Measurements from ENCODE around the gene QTRT2. TPM values are rescaled to one million over a fixed set of nuclear protein-coding genes. Genes with fewer than 3 reads are reported as not detected.

Gene QTRT2
- total RNA-seq, 1 donor = 23.7 TPM

DNA sequence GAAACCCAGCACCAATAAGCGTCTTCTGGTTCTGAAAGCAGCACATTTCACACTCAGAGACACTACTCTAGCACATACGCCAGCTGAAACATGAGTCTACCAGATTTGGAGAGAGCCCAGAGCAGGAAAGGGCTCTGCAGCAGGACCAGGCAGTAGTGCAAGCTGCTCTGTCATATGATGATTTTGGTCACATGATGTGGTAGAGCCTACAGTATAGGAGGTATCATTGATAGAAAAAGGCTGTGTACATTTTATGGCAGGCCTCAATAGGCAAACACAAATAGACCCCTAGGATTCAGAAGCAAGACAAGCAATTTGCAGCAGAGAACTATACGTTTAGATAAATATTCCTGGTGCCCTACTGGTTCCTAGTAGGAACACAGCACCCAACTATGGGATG, 58.2 kb downstream of the QTRT2 start:
- DNase-seq (ENCODE audit: low read depth) = no peak
- TF ChIP-seq CTCF (IDR thresholded peaks at IDR 0.05; ENCODE audit: insufficient read depth, low read length) = no peak
- H3K4me3 ChIP-seq (ENCODE audit: low read depth, low read length) = no peak overlapping the region

GRCh38 chr3:114115143-114115542, 58.6 kb downstream of the QTRT2 start:
- DNase-seq (ENCODE audit: low read depth) = peak; percentile 47

GRCh38 chr3:114119776-114120175, 63.2 kb downstream of the QTRT2 start:
- TF ChIP-seq CTCF (IDR thresholded peaks at IDR 0.05; ENCODE audit: insufficient read depth, low read length) = no peak
- H3K4me3 ChIP-seq (ENCODE audit: low read depth, low read length) = no peak overlapping the region
- peak; percentile 87 for DNase-seq (ENCODE audit: low read depth)

More at GRCh38 chr3:114115143-114115542, 58.6 kb downstream of the QTRT2 start:
- TF ChIP-seq CTCF (IDR thresholded peaks at IDR 0.05; ENCODE audit: insufficient read depth, low read length) = no peak
- H3K4me3 ChIP-seq (ENCODE audit: low read depth, low read length) = no peak overlapping the region

GRCh38 chr3:114120211-114120610, 63.7 kb downstream of the QTRT2 start:
- no peak for TF ChIP-seq CTCF (IDR thresholded peaks at IDR 0.05; ENCODE audit: insufficient read depth, low read length)
- DNase-seq (ENCODE audit: low read depth) = peak; percentile 59
- no peak overlapping the region for H3K4me3 ChIP-seq (ENCODE audit: low read depth, low read length)

DNA sequence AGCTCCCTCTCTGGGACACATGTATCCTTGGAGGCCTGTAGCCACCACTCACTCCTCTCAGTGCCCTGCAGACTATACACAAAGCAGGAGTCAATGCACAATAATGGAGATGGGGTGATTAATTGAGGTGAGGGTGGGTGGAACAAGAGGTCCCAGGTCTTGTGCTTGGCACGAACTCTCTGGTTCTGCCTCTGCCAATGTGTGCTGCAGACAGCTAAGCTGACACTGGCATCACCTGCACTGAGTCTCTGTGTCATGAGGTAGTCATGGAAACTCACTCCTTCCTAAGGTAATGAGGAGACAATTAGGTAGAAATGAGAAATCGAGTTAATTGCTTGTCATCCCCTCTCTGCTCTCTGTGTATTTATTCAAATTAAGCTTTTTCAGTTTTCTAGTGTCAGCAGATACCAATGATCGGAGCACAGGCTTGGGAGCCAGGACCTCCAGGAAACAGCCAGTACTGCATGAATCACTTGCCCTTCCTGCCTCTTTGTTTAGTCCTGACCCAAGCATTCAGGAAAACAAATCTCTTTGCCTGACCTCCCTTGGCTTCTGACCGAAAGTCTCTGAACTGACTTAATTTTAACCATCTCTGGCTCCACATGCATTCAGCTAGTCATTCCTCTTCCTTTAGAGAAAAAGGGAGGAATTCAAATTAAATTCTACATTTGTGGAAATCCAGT, 65.6 kb downstream of the QTRT2 start:
- DNase-seq (ENCODE audit: low read depth) = peak; percentile 83
- H3K4me3 ChIP-seq (ENCODE audit: low read depth, low read length) = no peak overlapping the region
- TF ChIP-seq CTCF (IDR thresholded peaks at IDR 0.05; ENCODE audit: insufficient read depth, low read length) = peak; percentile 11

DNA sequence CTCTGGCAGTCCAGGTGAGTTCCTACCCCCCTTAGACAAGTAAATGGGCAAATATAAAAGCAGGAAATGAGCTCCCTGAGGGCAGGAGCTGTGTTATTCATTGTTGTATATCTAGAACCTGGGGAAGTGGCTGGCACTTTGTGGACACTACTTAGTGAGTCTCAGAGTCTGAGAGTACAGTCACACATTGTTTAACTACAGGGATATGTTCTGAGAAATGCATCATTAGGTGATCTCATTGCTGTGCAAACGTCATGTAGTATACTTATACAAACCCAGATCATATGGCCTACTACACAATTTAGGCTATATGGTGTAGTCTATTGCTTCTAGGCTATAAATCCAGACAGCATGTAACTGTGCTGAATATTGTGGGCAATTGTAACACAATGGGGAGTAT, 69.9 kb downstream of the QTRT2 start:
- no peak for DNase-seq (ENCODE audit: low read depth)
- H3K4me3 ChIP-seq (ENCODE audit: low read depth, low read length) = no peak overlapping the region
- no peak for TF ChIP-seq CTCF (IDR thresholded peaks at IDR 0.05; ENCODE audit: insufficient read depth, low read length)

DNA sequence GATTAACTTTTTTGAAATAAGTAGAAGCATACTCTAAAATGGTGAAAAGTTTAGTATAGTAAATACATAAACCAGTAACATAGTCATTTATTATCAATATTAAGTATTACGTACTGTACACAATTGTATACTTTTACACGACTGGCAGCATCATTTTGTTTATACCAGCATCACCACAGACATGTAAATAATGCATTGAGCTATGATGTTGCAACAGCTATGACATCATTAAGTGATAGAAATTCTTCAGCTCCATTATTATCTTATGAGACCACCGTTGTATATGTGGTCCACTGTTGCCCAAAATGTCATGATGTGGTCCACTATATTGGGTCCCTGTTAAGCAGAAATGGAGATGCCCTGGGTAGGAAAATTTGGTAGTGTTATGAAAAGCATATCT, 71.0 kb downstream of the QTRT2 start:
- no peak overlapping the region for H3K4me3 ChIP-seq (ENCODE audit: low read depth, low read length)
- TF ChIP-seq CTCF (IDR thresholded peaks at IDR 0.05; ENCODE audit: insufficient read depth, low read length) = no peak
- peak; percentile 24 for DNase-seq (ENCODE audit: low read depth)

Measured in fibroblast of the aortic adventitia (primary cell).